ENCODE results near the gene DENND1A. TPM values are rescaled to one million over a fixed set of nuclear protein-coding genes. Genes with fewer than 3 reads are reported as not detected.

The DENND1A gene
- total and polyA plus RNA-seq, 2 of the 13 experiments (the other 11 are each of a cell fraction or from before 2014, with no cell fraction given): 14.8 to 30.1 TPM

GRCh38 chr9:123360161-123361085, 569.5 kb downstream of the DENND1A start (continued):
- TF ChIP-seq TFE3 (CRISPR knock-in tag; IDR thresholded peaks at IDR 0.05) (peak; percentile 22; the same call in 1 of the 2 replicates), MAFF (IDR thresholded peaks at IDR 0.05; ENCODE audit: low read depth, low read length) (no peak), KDM4B (CRISPR knock-in tag; IDR thresholded peaks at IDR 0.05) (peak; percentile 36; the same call in 1 of the 2 replicates), ZNF296 (CRISPR knock-in tag; conservative IDR thresholded peaks at IDR 0.05) (no peak), AKNA (CRISPR knock-in tag; IDR thresholded peaks at IDR 0.05; ENCODE audit: borderline replicate concordance) (no peak), TFAP4 (IDR thresholded peaks at IDR 0.05; ENCODE audit: borderline replicate concordance, low read depth) (peak; percentile 77; the same call in 1 of the 2 replicates), ZNF768 (CRISPR knock-in tag; IDR thresholded peaks at IDR 0.05) (peak; percentile 48; the same call in 1 of the 2 replicates), FUBP1 (CRISPR knock-in tag; IDR thresholded peaks at IDR 0.05; ENCODE audit: borderline replicate concordance) (no peak), NR2F6 (IDR thresholded peaks at IDR 0.05) (peak; percentile 84), NR2F6 (CRISPR knock-in tag; IDR thresholded peaks at IDR 0.05) (peak; percentile 91), ADNP (CRISPR knock-in tag; IDR thresholded peaks at IDR 0.05) (peak; percentile 27), TFDP1 (CRISPR knock-in tag; IDR thresholded peaks at IDR 0.05; ENCODE audit: borderline replicate concordance) (peak; percentile 27; the same call in 1 of the 2 replicates), DDIT3 (CRISPR knock-in tag; IDR thresholded peaks at IDR 0.05) (no peak), DRAP1 (CRISPR knock-in tag; IDR thresholded peaks at IDR 0.05) (peak; percentile 20; the same call in 1 of the 2 replicates), MXI1 (IDR thresholded peaks at IDR 0.05; ENCODE audit: borderline replicate concordance, low read depth, low read length) (peak; percentile 40; the same call in 1 of the 3 replicates), MED1 (CRISPR knock-in tag; IDR thresholded peaks at IDR 0.05) (peak; percentile 54), ZC3H4 (CRISPR knock-in tag; IDR thresholded peaks at IDR 0.05; ENCODE audit: borderline replicate concordance) (no peak)
